ENCODE results near the gene VIT. TPM values are rescaled to one million over a fixed set of nuclear protein-coding genes. Genes with fewer than 3 reads are reported as not detected.
"Not testable (repeated sequence)": the region's sequence is repeated elsewhere in the genome, so short reads cannot be mapped to it uniquely, and the experiment has no call there.

VIT gene
- total RNA-seq, 2 donors from 2014 or later = not detected

DNA sequence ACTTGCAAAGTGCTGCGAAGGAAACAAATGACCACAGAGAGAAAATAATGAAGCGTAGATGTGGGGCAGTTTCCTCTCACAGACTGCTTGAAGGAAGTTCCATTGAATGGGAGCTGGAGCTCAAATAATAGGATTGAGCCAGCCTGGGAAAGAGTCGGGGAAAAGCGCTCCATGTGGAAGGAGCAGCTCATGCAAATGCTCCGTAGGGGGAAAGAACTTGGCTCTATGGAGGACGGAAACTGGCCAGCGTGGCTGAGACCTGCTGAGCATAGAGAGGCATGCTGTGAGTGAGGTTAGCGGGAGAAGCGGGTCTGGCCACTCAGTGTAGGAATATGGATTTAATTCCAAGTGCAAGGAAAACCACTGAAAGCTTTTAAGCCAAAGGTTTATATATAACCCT lies 28.6 kb upstream of the VIT start:
- Mint-ChIP-seq H3K36me3 (ENCODE audit: low read depth) (no peaks in the 10 kb centered on the region), H3K9me3 (no peaks in the 10 kb centered on the region), H3K4me1 (no peaks in the 10 kb centered on the region), H3K4me3 (no peak overlapping the region), H3K27me3 (peaks cover 28% of the 10 kb centered on the region), H3K27ac (no peak overlapping the region)
- no peak for ATAC-seq (replicated peaks)

DNA sequence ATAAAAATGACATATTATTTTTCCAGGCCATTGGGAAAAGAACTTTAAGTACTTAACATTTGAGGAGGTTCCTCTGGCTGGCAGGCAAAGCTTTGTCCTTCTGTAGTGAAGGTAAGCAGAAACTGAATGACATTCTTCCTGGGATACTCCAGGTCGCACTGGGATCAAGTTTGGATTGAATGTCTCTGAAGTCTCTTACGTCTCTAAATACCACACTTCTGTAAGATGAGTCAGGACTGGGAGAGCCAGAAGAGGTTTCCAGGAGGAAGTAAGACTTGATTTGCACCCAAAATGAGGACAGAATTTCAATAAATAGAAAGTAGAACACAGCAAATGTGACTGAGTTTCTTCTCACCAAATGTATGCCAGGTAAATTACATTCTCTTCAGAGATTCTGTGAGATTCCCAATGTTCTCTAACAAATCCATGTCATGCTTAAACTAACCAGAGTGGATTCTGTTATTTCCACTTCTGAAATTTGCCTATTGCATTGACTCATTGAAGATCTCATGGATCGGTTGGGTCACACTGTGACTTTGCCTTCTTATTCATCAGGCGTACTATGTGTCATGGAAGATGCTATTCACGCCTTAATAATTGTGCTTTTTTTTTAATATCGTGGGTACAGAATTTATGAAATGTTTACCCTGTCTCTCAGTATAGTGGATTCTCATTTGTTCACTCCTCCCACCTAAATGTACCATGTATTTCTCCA lies 25.5 kb upstream of the VIT start:
- Mint-ChIP-seq H3K4me3 (no peak overlapping the region), H3K27ac (no peak overlapping the region), H3K9me3 (no peaks in the 10 kb centered on the region), H3K27me3 (peaks cover 39% of the 10 kb centered on the region), H3K4me1 (no peaks in the 10 kb centered on the region), H3K36me3 (ENCODE audit: low read depth) (no peaks in the 10 kb centered on the region)
- no peak for ATAC-seq (replicated peaks)

DNA sequence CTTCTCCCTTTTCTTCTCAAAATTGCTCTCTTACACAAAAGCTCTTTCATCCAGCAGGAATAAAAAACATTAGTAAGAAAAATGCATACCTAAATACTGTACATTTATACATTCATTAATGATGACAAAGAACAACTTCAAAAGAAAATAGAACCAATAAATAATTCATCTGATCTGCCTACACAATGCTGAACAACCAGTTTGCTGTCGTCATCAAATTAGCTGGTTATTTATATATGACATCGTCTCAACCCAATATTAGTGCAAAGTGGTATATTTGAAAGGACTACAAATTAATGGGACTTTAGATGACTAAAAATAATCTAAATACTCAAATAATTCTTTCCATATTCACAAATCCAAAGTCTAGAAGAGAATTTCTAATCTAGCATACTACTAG lies 24.8 kb upstream of the VIT start:
- no peak overlapping the region for H3K4me3 Mint-ChIP-seq
- no peak overlapping the region for H3K27ac Mint-ChIP-seq
- no peaks in the 10 kb centered on the region for H3K36me3 Mint-ChIP-seq (ENCODE audit: low read depth)
- no peaks in the 10 kb centered on the region for H3K9me3 Mint-ChIP-seq
- no peaks in the 10 kb centered on the region for H3K4me1 Mint-ChIP-seq
- no peak for ATAC-seq (replicated peaks)
- H3K27me3 Mint-ChIP-seq = peaks cover 44% of the 10 kb centered on the region

DNA sequence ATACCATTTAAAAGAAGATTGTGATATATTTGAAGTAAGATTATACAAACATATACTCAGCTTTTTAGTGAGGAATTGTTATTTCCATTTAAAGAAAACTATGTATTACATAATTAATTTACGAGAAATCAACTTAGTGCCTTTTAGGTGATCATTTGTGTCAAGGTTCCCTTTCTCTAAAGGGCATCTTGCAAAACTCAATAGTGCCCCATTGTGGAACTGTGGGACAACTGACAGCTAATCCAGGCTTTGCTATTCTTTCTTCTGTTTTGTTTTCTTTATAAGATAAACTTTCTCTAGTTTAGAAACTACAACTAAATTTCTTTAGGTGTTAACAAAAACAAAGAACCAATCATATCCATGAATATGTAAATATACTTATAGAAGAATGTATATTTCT lies 24.3 kb upstream of the VIT start:
- H3K27me3 Mint-ChIP-seq = peaks cover 47% of the 10 kb centered on the region
- no peak for ATAC-seq (replicated peaks)

DNA sequence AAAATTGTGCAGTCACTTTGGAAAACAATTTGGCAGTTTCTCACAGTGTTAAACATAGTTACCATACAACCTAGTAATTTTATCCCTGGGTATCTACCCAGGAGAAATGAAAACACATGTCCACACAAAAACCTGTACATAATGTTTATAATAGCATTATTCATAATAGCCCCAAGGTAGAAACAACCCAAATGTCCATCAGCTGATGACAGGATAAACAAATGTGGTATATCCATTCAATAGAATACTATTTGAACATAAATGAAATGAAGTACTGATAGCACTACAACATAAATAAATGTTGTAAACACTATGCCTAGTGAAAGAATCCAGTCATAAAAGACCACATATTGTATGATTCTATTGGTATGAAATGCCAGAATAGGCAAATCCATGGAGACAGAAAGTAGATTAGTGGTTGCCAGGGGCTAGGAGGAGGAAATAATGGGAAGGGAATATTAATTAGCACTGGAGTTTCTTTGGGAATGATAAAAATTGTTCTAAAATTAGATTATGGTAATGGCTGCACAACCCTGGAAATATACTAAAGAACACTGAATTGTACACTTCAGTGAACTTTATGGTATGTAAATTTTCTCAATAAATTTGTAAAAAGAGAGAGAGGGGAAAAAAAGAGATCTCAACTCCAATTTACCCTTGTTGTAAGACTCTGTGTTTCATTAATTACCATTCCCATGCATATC lies 20.8 kb upstream of the VIT start:
- peaks cover 4% of the 10 kb centered on the region for H3K9me3 Mint-ChIP-seq
- H3K27ac Mint-ChIP-seq = no peak overlapping the region
- H3K4me1 Mint-ChIP-seq = peaks cover 7% of the 10 kb centered on the region
- no peak overlapping the region for H3K4me3 Mint-ChIP-seq
- peaks cover 44% of the 10 kb centered on the region for H3K27me3 Mint-ChIP-seq
- ATAC-seq (replicated peaks) = no peak
- no peaks in the 10 kb centered on the region for H3K36me3 Mint-ChIP-seq (ENCODE audit: low read depth)

More for the DNA sequence above, 24.3 kb upstream of the VIT start:
- no peaks in the 10 kb centered on the region for H3K9me3 Mint-ChIP-seq
- H3K4me1 Mint-ChIP-seq = peaks cover 4% of the 10 kb centered on the region
- H3K27ac Mint-ChIP-seq = no peak overlapping the region
- H3K36me3 Mint-ChIP-seq (ENCODE audit: low read depth) = no peaks in the 10 kb centered on the region
- no peak overlapping the region for H3K4me3 Mint-ChIP-seq

- Mint-ChIP-seq H3K36me3 (ENCODE audit: low read depth) (no peaks in the 10 kb centered on the region), H3K4me3 (no peak overlapping the region), H3K4me1 (peaks cover 7% of the 10 kb centered on the region), H3K9me3 (peaks cover 4% of the 10 kb centered on the region), H3K27ac (no peak overlapping the region), H3K27me3 (peaks cover 42% of the 10 kb centered on the region)
- ATAC-seq (replicated peaks) = no peak
Measured at GRCh38 chr2:36676364-36676763, 20.1 kb upstream of the VIT start.

DNA sequence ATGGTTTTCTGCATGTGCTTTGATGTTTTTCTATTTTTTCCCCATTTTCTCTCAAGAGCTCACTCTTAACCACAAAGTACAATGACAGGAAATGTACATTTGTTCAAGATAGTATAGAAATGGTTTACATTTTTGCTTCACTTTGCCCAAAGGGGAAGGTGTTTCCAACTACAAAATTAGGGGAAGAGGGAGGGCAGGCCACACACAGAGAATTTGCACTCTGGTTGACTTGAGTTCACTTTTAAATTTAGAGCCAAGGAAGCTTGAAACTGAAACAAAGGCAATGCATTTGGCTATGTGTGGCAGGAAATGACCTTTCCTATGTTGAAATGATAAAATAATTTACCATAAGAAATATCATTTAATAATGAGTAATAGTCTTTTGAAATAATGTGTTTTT lies 19.1 kb upstream of the VIT start:
- H3K4me3 Mint-ChIP-seq = no peak overlapping the region
- peaks cover 39% of the 10 kb centered on the region for H3K27me3 Mint-ChIP-seq
- no peak overlapping the region for H3K27ac Mint-ChIP-seq
- H3K9me3 Mint-ChIP-seq = peaks cover 4% of the 10 kb centered on the region
- H3K4me1 Mint-ChIP-seq = peaks cover 7% of the 10 kb centered on the region
- H3K36me3 Mint-ChIP-seq (ENCODE audit: low read depth) = no peaks in the 10 kb centered on the region
- ATAC-seq (replicated peaks) = no peak

GRCh38 chr2:36677996-36678605 lies 18.4 kb upstream of the VIT start:
- Mint-ChIP-seq H3K36me3 (ENCODE audit: low read depth) (no peaks in the 10 kb centered on the region), H3K4me1 (peaks cover 7% of the 10 kb centered on the region), H3K27ac (no peak overlapping the region), H3K27me3 (peaks cover 42% of the 10 kb centered on the region), H3K9me3 (peaks cover 4% of the 10 kb centered on the region), H3K4me3 (no peak overlapping the region)
- no peak for ATAC-seq (replicated peaks)

DNA sequence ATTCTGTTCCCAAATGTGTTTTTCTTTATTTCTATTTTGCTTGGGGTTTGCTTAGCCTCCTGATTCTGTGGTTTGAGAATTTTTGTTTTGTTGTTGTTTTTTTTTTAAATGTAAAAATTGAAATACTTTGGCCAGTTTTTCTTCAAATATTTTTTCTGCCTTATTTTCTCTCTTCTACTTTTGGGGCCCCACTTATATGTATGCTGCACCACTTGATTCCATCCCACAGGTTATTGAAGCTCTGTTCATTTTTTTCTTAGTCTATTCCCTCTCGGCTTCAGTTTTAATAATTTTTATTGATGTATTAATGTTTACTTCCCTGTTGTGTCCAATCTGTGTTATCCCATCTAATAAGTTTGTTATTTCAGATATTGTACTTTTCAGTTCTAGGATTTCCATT lies 17.7 kb upstream of the VIT start:
- H3K36me3 Mint-ChIP-seq (ENCODE audit: low read depth) = no peaks in the 10 kb centered on the region
- H3K9me3 Mint-ChIP-seq = peaks cover 4% of the 10 kb centered on the region
- no peak overlapping the region for H3K4me3 Mint-ChIP-seq
- peaks cover 42% of the 10 kb centered on the region for H3K27me3 Mint-ChIP-seq
- H3K27ac Mint-ChIP-seq = no peak overlapping the region
- no peak for ATAC-seq (replicated peaks)
- H3K4me1 Mint-ChIP-seq = peaks cover 7% of the 10 kb centered on the region

DNA sequence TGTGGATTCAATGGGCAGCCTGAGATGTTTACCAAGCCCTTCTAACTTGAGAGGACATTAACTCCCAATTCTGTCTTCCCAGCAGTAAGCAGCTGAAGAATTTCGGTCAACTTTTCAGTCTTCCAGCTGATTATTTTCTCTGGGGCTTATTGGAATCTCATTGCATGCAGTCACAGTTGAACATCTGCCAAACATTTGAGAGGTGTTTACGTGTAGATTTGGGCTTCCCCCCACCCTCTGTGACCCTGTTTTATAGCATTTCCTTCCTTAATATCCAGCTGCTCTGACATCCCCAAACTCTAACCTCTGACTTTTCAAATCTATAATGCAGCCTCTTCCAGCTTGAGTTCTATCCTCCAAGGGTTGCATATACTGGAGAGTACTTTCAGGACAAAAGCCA lies 16.5 kb upstream of the VIT start:
- Mint-ChIP-seq H3K27ac (no peak overlapping the region), H3K9me3 (peaks cover 4% of the 10 kb centered on the region), H3K4me3 (no peak overlapping the region), H3K36me3 (ENCODE audit: low read depth) (no peaks in the 10 kb centered on the region), H3K4me1 (peaks cover 7% of the 10 kb centered on the region), H3K27me3 (peaks cover 41% of the 10 kb centered on the region)
- ATAC-seq (replicated peaks) = no peak

DNA sequence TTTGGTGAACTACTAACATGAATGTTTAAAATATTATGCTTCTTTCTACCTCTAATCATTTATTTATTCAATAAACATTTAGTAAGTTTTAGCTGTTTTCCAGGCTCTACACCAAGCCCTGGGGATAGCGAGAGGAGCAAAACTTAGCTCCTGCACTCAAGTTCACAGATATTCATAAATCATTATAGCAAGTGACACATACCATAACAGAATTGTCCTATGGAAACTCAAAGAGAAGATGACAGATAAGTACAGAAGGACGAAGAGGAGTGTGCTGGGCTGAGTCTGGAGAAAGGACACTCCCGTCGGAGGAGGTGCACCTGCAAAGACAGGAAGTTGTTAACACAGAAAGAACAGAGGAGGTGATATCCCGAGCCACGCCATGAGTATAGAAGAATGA lies 13.9 kb upstream of the VIT start:
- Mint-ChIP-seq H3K27ac (no peak overlapping the region), H3K4me3 (no peak overlapping the region), H3K36me3 (ENCODE audit: low read depth) (no peaks in the 10 kb centered on the region), H3K9me3 (peaks cover 4% of the 10 kb centered on the region), H3K27me3 (peaks cover 30% of the 10 kb centered on the region), H3K4me1 (no peaks in the 10 kb centered on the region)
- ATAC-seq (replicated peaks) = no peak

GRCh38 chr2:36683002-36683401 lies 13.5 kb upstream of the VIT start:
- no peaks in the 10 kb centered on the region for H3K36me3 Mint-ChIP-seq (ENCODE audit: low read depth)
- no peak for ATAC-seq (replicated peaks)
- H3K4me1 Mint-ChIP-seq = no peaks in the 10 kb centered on the region
- H3K9me3 Mint-ChIP-seq = peaks cover 7% of the 10 kb centered on the region
- H3K27ac Mint-ChIP-seq = no peak overlapping the region
- H3K4me3 Mint-ChIP-seq = no peak overlapping the region
- peaks cover 29% of the 10 kb centered on the region for H3K27me3 Mint-ChIP-seq

- H3K27me3 Mint-ChIP-seq = peaks cover 18% of the 10 kb centered on the region
- not testable (repeated sequence) for H3K27ac Mint-ChIP-seq; H3K9me3 Mint-ChIP-seq; H3K4me1 Mint-ChIP-seq; H3K4me3 Mint-ChIP-seq; ATAC-seq (replicated peaks); H3K36me3 Mint-ChIP-seq (ENCODE audit: low read depth)
Measured at GRCh38 chr2:36688291-36688690, 8.2 kb upstream of the VIT start.

DNA sequence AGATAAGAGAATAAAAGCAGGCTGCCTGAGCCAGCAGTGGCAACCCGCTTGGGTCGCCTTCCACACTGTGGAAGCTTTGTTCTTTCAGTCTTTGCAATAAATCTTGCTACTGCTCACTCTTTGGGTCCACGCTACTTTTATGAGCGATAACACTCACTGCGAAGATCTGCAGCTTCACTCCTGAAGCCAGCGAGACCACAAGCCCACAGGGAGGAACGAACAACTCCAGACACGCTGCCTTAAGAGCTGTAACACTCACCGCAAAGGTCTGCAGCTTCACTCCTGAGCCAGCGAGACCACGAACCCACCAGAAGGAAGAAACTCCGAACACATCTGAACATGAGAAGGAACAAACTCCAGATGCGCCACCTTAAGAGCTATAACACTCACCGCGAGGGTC lies 7.5 kb upstream of the VIT start:
- not testable (repeated sequence) for H3K4me3 Mint-ChIP-seq; H3K4me1 Mint-ChIP-seq; ATAC-seq (replicated peaks); H3K36me3 Mint-ChIP-seq (ENCODE audit: low read depth); H3K9me3 Mint-ChIP-seq; H3K27ac Mint-ChIP-seq
- peaks cover 18% of the 10 kb centered on the region for H3K27me3 Mint-ChIP-seq

- Mint-ChIP-seq H3K4me1 (no peaks in the 10 kb centered on the region), H3K27ac (no peak overlapping the region), H3K36me3 (ENCODE audit: low read depth) (no peaks in the 10 kb centered on the region), H3K9me3 (peaks cover 3% of the 10 kb centered on the region), H3K4me3 (no peak overlapping the region), H3K27me3 (peaks cover 14% of the 10 kb centered on the region)
- ATAC-seq (replicated peaks) = no peak
Measured at GRCh38 chr2:36692121-36692520, 4.4 kb upstream of the VIT start.

All from activated T-helper 17 cell treated with anti-CD3 and anti-CD28 coated beads, Interleukin-2, amount 50 U/mL, for 72 hours (primary cell).